GM19193 (cell line): ENCODE data around the gene KCTD10.

Experiments
- POLR2A ChIP-seq: IDR thresholded peaks from 4 replicates; pipeline ENCODE4 v1.6.1; 2011; ENCODE audit not compliant: insufficient read depth, insufficient read length; ENCODE audit errors: extremely low read depth

Gene KCTD10

DNA sequence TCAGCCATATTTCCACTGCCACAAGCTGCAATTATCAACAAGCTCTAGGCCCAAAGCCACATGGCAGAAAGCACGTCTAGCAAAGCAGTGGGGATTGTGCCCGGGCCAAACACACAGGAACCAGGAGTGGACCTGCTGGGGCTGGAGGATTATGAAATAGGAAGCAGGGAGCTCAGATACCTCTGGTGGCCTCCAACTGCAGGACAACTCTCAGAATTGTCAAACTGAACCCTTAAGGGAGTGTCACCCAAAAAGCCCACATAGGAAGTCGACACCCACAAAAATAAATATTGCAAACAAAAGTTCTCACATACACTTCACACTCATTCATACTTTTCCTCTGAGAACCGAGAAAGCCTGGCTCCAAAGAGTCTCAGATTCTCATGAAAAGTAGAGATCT, 26.1 kb downstream of the KCTD10 start:
- no peak for TF ChIP-seq POLR2A

DNA sequence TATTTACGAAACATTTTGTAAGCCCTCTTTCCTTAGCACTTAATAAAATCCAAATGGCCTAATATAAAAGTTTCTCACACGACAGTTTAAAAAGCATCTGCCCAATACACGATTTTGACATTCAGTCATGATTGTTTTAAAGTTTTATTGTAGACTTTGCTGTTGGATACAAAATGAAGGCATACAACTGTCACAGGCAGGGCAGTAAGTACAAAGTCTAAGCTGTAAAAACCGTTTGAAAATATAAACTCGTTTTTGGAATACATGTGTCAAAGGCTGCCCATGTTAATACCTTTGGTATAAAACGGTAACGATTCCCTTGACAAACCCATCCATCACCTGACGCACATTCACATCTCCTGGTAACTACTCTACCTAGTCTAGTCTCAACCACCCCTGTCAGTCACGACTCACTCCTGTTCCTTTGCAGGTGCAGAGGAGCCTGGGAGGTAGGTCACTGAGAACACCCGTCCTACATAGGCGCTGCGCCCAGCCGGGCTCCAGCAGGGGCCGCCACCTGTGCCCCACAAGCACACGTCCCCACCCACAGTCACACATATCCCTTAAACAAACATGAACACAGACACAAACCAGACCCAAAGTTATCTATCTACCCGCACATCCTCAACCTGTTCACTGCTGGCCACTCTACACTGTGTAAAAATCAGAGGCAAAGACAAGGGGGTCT, 27.1 kb downstream of the KCTD10 start:
- TF ChIP-seq POLR2A: no peak

DNA sequence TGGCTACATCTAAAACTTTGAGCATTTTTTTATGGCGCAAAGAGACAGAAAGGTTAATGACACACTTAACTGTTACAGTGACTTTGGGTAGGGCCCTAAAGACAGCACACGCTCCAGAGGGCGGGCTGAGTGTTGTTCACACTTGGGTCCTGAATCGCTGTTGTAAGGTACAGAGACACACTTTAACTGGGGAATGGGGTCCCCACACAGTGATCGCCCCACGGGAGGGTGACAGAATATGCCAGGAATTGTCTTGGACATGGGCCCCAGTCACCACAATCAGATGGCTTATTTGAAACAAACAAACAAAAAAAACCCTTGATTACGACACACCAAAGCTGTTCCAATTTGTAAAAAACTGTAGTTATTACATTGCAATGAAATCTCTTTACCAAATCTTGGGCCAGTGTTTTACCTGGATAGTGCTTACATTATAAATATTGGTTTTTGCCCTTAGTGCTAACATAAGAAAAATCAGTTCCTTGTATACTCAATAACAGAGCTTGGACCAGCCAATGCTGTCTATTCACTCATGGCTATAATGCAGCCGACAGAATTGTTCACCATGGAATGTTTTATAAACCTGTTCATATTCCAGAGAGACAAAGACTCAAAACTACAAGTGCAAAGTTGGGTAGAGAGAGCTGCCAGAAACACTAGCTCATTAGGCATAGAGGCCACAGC, 28.3 kb downstream of the KCTD10 start:
- no peak for TF ChIP-seq POLR2A

DNA sequence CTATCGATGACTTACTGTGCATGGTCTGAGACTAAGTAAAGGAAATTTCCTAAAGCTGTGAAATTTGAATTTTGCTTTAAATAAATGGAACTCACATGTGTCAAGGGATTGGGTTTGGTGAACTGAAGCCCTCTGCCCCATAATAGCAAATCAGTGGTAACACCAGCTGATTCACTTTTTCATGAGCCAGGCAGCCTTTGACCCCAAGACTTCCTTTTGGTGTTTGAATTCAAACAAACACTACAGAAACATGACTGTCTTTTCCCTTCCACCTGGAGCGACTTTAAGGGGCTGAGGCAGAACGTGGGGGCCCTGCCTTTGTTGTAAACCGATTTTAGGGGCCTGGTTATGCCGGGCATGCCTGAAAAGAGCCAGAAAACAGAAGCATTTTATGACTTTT, 28.8 kb downstream of the KCTD10 start:
- no peak for TF ChIP-seq POLR2A

DNA sequence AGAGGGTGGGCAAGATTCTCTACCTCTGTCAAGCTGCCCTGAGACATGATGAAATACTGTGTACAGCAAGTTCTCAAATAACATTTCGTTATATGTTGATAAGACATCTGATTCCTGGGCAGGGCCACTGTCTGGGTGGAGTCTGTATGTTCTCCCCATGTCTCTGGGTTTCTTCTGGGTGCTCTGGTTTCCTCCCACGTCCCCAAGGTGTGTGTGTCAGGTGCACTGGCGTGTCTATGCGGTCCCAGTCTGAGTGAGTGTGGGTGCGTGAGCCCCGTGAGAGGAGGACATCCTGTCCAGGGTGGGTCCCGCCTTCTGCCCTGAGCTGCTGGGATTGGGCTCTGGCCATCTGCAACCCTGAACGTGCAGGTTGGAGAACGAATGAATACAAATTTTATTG, 29.6 kb downstream of the KCTD10 start:
- TF ChIP-seq POLR2A: no peak

DNA sequence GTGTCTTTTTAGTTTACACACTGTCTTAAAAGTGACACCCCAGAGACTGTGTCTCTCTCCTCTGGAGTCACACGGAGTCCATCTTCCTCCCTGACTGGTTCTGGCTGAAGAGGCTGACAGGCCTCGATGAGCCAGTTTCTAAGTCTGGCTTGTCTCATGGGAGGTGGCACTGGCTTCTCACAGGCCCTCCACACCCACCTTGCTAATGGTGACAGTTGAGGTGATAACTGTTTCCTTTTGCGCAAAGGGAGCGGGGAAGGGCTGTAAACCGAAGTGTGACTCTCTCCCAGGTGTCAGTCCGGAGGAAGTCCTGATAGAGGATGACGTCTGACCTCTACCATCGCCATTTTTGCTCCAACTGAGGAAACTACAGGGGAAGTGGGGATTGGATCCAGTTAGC, 30.2 kb downstream of the KCTD10 start:
- no peak for TF ChIP-seq POLR2A

DNA sequence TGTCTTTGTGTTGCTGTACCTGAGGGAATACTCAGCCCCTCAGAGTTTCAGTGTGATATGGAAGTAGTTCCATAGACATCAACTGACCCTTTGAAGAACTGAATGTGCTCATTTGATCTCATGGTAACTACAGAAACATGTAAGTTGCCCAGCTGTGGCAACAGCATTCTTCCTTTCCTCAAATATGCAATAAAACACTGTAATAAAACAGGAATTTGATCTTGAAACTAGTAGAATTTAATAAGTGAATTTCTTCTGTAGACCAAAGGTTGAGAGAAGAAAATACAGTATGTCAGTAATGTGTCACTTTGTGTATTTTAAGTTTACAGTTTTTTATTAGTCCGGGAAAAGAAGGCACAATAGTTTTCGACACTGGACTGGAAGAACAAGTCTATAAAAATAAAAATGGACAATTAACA, 31.9 kb downstream of the KCTD10 start:
- TF ChIP-seq POLR2A: no peak

DNA sequence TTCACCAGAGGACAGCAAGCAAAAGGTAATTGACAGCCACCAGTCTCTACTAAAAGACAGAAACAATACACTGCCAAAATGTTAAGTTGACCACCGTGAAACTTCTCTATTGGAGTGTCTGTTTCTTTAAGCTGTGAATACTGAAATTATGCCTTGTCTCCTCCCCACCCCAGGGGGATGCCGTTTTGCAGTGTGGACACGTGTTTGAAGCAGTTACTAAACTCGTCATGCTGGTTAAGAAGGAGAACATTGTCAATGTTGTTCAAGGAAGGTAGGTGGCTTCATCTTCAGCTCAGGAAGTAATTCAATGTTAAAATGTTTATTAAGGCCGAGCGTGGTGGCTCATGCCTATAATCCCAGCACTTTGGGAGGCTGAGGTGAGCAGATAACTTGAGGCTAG, 32.8 kb downstream of the KCTD10 start:
- TF ChIP-seq POLR2A: no peak

DNA sequence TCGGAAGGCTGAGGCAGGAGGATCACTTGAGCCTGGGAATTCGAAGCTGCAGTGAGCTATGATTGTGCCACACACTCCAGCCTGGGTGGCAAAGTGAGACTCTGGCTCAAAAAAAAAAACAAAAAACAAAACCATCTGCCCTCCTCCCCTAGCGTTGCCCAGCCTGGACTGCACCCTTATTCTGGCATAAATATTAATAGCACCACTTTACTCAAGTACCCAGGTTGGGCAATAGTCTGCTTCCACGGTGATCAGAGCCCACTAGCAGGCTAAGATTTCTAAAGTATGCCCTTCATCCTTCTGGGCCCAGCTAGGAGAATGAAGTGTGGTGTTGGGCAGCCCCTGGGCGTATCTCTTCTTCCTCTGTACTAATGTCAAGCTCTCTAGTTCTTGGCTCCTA, 33.3 kb downstream of the KCTD10 start:
- no peak for TF ChIP-seq POLR2A

DNA sequence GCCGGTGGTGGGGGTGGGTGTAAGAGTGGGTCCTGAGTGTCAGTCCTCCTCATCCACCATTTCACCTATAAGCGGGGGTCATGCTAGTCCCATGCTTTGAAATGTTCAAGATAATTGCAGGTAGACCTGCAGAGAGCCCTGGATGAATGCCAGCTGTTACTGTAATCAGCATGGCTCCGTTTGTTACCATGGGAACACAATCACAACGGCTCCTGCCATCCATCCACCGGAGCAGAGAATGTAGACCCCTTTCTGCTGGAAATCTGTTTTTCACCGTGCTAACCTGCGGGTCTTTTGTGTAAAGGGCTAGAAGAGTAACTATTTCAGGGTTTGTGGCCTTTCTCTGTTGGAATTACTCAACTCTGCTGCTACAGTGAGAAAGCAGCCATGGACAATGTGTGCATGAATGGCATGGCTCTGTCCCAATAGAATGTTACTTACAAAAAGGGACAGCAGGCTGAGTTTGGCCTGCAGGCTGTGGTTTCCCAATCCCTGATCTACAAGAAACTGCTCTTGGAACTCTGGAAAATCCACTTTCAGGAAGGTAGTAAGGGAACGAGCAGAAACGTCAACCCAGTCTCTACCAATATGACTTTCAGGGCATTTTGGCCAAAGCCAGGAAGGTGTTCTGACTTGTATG, 36.1 kb downstream of the KCTD10 start:
- no peak for TF ChIP-seq POLR2A

DNA sequence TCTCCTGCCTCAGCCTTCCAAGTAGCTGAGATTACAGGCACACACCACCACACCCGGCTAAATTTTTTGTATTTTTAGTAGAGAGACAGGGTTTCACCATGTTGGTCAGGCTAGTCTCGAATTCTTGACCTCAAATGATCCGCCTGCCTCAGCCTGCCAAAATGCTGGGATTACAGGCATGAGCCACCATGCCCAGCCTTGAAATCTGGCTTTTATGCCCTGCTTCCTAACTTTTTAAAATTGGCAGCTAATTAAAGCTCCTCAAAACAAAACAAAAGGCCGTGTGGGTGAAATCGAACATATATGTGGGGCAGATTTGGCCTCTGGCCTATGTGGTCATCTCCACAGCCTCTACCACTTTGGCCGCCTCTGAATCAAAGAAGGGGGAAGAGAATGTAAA, 37.9 kb downstream of the KCTD10 start:
- no peak for TF ChIP-seq POLR2A

DNA sequence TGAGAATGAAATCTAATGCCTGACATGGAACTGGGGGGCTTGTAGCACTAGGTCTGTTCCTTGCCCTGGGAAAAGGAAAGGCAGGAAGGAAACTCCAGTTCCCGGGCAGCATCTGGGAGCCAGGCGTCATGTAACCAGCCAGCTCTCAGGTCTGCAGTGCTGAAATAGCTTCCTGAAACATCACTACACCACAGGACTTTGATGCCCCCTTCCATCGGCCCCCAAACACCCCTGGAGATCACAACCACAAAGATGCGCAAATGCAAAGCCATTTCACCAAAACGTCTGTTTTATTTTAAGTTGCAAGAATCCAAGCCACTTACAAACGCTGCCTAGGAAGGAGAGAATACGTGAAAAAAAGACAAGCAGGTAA, 40.9 kb downstream of the KCTD10 start:
- TF ChIP-seq POLR2A: no peak

DNA sequence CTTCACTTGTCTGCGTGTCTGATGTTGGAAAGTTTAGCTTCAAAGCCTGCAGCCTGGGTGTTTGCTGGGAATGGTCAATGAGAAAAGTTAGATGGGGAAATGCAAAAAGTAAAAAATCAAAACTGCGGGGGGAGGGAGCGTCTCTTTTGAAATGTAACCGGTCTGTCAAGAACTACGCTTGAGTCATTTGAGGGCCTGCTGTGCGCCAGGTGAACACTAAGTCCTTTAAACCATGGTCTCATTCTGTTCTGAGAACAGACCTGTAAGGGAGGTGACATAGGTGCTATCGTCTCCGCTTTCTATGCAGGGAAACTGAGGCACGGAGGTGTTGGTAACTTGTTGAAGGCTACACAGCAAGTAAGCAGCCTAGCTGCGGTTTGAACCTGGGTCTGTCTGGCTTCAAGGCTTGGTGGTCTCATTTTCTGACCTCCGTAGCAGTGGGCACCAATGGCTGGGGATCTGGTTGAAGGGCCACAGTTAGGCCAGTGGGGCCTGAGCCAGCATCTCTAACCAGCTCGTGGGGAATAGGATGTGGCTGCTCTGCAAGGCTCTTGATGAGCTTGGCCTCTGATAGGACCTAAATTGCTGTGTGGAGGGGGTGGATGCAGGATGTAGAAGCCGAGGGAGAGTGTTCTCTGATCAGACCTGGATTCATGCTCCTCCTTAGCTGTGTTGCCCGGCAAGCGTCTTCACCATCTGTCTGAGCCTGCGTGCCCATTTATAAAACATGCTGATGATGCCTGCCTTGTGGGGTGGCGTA, 41.5 kb downstream of the KCTD10 start:
- no peak for TF ChIP-seq POLR2A

DNA sequence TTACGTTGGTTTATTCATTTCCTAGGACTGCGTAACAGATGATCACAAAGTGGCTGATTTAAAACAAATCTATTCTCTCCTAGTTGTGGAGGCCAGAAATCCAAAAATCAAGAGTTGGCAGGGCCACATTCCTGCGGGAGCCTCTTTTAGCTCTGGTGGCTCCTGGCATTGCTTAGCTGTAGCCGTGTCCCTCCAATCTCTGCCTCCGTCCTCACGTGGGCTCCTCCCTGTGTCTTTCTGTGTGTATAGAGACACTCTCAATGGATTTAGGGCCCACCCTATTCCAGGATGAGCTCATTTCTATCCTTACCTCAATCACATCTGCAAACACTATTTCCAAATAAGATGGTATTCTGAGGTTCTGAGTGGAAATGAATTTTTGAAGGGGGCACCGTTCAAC, 42.5 kb downstream of the KCTD10 start:
- no peak for TF ChIP-seq POLR2A

DNA sequence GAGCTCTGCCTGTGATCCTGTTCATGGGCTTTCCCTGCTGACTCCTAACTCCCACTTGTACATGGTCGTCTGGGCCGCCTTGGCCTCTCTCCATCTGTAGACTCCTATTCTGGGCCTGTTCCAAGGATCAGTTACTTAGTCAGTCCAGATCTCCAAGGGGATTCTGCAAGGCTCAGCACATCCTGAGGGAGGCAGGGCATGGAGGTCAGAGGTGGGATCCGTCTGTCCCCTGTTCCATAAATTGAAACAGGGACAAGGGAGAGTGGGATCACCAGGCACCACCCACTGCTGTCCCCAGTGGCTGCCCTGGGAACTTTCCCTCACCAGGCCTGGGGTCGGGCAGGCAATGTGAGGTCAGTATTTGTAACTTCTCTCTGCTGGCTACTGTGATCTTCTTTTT, 43.5 kb downstream of the KCTD10 start:
- TF ChIP-seq POLR2A: no peak
